Gastrocnemius medialis (tissue), 4 donors: ENCODE results near the gene NAA30. TPM values are rescaled to one million over a fixed set of nuclear protein-coding genes. Genes with fewer than 3 reads are reported as not detected.
"Not testable (repeated sequence)": the region's sequence is repeated elsewhere in the genome, so short reads cannot be mapped to it uniquely, and the experiment has no call there.

Source experiments
- ATAC-seq, 2 donors: fragments of 150-250 bp; one replicate each; pipeline ENCODE4 v1.9.1; 2016
- DNase-seq, 2 donors: peaks; one replicate each; pipeline ENCODE4 v3.0.0-alpha.2; 2019
- H3K27ac ChIP-seq, 4 donors: fragments of 200-600 bp; sonication (generic); 1 replicate in 1 of 4; 2 replicates in 3 of 4; pipeline ENCODE4 v1.5.1; 2016 to 2018; ENCODE audit warnings: mild to moderate bottlenecking in 2 of 4, moderate library complexity in 1 of 4
- H3K27me3 ChIP-seq, 3 donors: fragments of 200-600 bp; sonication (generic) in 2 of 3; 1 replicate in 1 of 3; 2 replicates in 2 of 3; pipeline versions ENCODE4 v1.5.1 to v1.6.0; 2016 to 2019; ENCODE audit warnings: mild to moderate bottlenecking in 1 of 3, moderate library complexity in 1 of 3
- H3K36me3 ChIP-seq, 2 donors: fragments of 200-600 bp; sonication (generic) in 1 of 2; one replicate each; pipeline ENCODE4 v1.5.1; 2017 to 2018
- H3K4me1 ChIP-seq, 2 donors: fragments of 200-600 bp; sonication (generic) in 1 of 2; one replicate each; pipeline ENCODE4 v1.5.1; 2016 to 2017; ENCODE audit warnings: mild to moderate bottlenecking in 2 of 2
- H3K4me3 ChIP-seq, 4 donors: fragments of 200-600 bp; sonication (generic) in 3 of 4; 1 replicate in 1 of 4; 2 replicates in 3 of 4; pipeline ENCODE4 v1.5.1; 2016 to 2019; ENCODE audit warnings: mild to moderate bottlenecking in 2 of 4
- H3K9me3 ChIP-seq, 3 donors: fragments of 200-600 bp; sonication (generic) in 2 of 3; 1 replicate in 1 of 3; 2 replicates in 2 of 3; pipeline ENCODE4 v1.5.1; 2016 to 2019
- POLR2A ChIP-seq, 2 donors: fragments of 450-650 bp; IDR thresholded peaks; one replicate each; pipeline ENCODE4 v1.6.1; 2017; ENCODE audit warnings: antibody characterized with exemption in 2 of 2, mild to moderate bottlenecking in 2 of 2, moderate library complexity in 2 of 2
- in situ Hi-C, 4 donors: fragments of 200-750 bp; cut with MboI; loops; one replicate each; pipeline versions ENCODE4 v1.15.0 to v1.8.0; 2017; ENCODE audit warnings: low sequenced_read_pairs in 4 of 4
- intact Hi-C: fragments of 100-400 bp; cut with DNase I; formaldehyde crosslinking; loops from one replicate; pipeline ENCODE4 v1.15.1; 2023; ENCODE audit warnings: low total_unique reads
- total RNA-seq, 4 donors: library from RNA; depleted of rRNA; stranded (reverse); fragments of >200 nt; gene quantifications; one replicate each; pipeline versions ENCODE4 v1.1.0 to v1.2.3, GENCODE V29; 2016
- TF ChIP-seq, protein P1 (sequence below), 5 experiments: fragments of 450-650 bp in 3 of 5; fragments of 200-600 bp in 2 of 5; sonication (generic) in 2 of 5; IDR thresholded peaks in 4 of 5; conservative IDR thresholded peaks in 1 of 5; 1 replicate in 4 of 5; 2 replicates in 1 of 5; pipeline ENCODE4 v1.5.1; 2016 to 2019; ENCODE audit warnings: antibody characterized with exemption in 5 of 5, mild to moderate bottlenecking in 3 of 5, moderate library complexity in 3 of 5

Gene NAA30
- 10 to 100 TPM; 30.9 to 53.7 (median 38.6) TPM for total RNA-seq

DNA sequence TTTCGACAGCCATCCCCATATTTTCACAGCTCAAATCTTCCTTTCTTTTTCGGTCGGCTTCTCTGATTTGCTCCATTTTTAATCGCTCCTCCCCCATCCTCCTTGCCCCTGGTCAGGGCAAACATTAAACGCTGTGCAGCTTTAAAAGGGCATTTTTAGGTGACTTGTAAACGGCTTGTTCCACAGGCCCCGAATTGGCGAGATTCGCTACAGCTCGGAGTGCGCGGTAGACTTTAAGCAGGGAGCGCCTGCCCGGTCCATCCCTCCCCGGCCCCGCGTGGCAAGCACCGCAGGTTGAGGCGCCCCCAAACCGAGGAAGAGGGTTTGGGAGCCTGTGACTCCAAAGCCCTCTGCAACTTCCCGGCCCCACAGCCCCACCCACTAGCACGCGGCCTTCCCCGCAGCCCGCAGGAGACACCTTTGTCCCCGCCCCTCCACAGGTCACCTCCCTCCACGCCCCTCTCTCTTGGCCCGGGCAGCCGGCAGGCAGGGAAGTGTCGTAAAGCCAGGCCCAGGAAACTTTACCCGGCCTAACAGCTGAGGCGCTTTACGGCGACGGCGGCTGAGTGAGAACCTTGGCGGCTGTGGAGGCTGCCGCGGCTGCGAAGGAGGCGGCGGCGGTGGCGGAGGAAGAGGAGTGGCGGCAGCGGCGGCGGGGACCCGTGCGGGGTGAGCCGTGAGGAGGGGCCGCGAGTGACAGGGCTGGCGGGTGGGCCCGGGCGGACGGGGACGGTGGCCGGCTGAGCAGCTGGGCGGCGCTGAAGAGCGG, at the start of gene NAA30:
Gene NAA30, plus strand, starts transcription at position 550 of the 769 bp plus-strand sequence. CDS start 372 bp downstream, outside the sequence.
- peak; percentile 89 to 90 for DNase-seq
- Histone ChIP-seq H3K36me3 (no peaks in the 10 kb centered on the region), H3K4me1 (peaks cover 37 to 42% of the 10 kb centered on the region in 2 donors), H3K27ac (peak within 1 kb of the TSS; percentile 84 to 91 (median 88)), H3K9me3 (no peaks in the 10 kb centered on the region), H3K27me3 (no peaks in the 10 kb centered on the region), H3K4me3 (peak within 1 kb of the TSS; percentile 82 to 99 (median 88))
- in situ Hi-C loops (no loop called here), intact Hi-C loops (loop anchor here (1.0 kb wide), 1 partner anchor 121 kb away; no protein-coding TSS in a partner anchor)
- peak; percentile 58 to 66 for TF ChIP-seq POLR2A (IDR thresholded peaks at IDR 0.05)
- TF ChIP-seq, protein P1, sequence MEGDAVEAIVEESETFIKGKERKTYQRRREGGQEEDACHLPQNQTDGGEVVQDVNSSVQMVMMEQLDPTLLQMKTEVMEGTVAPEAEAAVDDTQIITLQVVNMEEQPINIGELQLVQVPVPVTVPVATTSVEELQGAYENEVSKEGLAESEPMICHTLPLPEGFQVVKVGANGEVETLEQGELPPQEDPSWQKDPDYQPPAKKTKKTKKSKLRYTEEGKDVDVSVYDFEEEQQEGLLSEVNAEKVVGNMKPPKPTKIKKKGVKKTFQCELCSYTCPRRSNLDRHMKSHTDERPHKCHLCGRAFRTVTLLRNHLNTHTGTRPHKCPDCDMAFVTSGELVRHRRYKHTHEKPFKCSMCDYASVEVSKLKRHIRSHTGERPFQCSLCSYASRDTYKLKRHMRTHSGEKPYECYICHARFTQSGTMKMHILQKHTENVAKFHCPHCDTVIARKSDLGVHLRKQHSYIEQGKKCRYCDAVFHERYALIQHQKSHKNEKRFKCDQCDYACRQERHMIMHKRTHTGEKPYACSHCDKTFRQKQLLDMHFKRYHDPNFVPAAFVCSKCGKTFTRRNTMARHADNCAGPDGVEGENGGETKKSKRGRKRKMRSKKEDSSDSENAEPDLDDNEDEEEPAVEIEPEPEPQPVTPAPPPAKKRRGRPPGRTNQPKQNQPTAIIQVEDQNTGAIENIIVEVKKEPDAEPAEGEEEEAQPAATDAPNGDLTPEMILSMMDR (IDR thresholded peaks at IDR 0.05 in 4 of 5, conservative IDR thresholded peaks at IDR 0.05 in 1 of 5), result peak in 1 of 5 experiments; percentile 19
- peak; percentile 91 to 92 for ATAC-seq

DNA sequence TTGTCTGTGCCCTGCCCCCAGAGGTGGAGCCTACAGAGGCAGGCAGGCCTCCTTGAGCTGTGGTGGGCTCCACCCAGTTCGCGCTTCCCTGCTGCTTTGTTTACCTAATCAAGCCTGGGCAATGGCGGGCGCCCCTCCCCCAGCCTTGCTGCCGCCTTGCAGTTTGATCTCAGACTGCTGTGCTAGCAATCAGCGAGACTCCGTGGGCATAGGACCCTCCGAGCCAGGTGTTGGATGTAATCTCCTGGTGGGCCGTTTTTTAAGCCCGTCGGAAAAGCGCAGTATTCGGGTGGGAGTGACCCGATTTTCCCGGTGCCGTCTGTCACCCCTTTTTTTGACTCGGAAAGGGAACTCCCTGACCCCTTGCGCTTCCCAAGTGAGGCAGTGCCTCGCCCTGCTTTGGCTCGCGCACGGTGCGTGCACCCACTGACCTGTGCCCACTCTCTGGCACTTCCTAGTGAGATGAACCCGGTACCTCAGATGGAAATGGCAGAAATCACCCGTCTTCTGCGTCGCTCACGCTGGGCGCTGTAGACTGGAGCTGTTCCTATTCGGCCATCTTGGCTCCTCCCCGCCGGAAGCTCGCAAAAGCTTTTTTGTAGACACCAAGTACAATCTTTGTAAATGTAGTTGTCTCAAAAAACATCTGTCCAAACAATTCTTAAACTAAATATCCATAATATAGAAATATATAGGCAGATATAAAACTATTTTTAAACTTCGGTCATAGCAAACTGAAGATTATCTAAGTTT, 46.7 kb upstream of the NAA30 start:
- H3K27me3 ChIP-seq, H3K9me3 ChIP-seq, in situ Hi-C loops, ATAC-seq, H3K27ac ChIP-seq, H3K36me3 ChIP-seq, DNase-seq, H3K4me1 ChIP-seq, H3K4me3 ChIP-seq, intact Hi-C loops: not testable (repeated sequence)

DNA sequence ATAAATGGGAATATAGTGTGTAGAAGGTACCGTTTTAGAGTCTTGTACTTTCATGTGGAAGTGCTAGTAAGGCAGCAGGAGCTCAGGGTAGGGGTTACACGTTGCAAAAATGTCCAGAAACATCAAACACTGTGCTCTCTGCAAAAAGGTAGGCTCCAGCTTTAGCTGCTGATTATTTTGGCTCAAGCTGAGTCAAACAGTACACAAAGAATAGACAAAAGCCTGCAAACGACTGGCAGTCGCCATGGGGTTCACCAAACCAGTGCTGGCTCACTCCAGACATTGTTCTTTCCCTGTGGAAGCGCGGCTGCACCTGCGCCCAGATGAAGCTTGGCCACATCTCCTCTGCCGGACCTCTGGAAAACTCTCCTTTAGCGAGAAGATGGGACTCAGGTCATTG, 45.3 kb upstream of the NAA30 start:
- no peaks in the 10 kb centered on the region for H3K9me3 ChIP-seq
- H3K4me1 ChIP-seq, result no peaks in the 10 kb centered on the region
- no peak overlapping the region for H3K27ac ChIP-seq
- no peaks in the 10 kb centered on the region for H3K27me3 ChIP-seq
- in situ Hi-C loops, result no loop called here
- TF ChIP-seq POLR2A (IDR thresholded peaks at IDR 0.05), result no peak
- TF ChIP-seq, protein P1 (IDR thresholded peaks at IDR 0.05 in 4 of 5, conservative IDR thresholded peaks at IDR 0.05 in 1 of 5), result no peak
- ATAC-seq, result no peak
- no peak for DNase-seq
- intact Hi-C loops, result no loop called here
- H3K36me3 ChIP-seq, result no peaks in the 10 kb centered on the region
- no peak overlapping the region for H3K4me3 ChIP-seq

DNA sequence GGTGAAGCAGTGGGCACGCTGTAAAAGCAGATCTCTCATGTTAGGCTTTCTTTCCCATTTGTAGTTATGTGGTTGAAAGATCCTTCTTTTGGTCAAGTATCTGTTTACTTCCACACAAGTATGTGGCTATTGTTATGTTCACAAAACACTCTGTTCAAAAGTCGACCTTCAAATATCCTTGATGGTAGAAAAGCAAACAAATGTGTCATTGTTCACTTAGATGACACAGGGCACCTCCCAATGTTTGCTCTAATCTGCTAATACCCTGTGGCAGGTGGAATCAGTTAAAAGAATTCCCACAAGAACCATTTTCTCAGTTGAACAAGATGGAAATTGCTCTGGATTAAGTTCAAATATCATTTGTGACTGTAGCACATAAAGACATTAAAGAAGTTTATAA, 43.6 kb upstream of the NAA30 start:
- no peak for DNase-seq
- intact Hi-C loops (no loop called here), in situ Hi-C loops (no loop called here)
- TF ChIP-seq POLR2A (IDR thresholded peaks at IDR 0.05), result no peak
- TF ChIP-seq, protein P1 (IDR thresholded peaks at IDR 0.05 in 4 of 5, conservative IDR thresholded peaks at IDR 0.05 in 1 of 5), result no peak
- Histone ChIP-seq H3K36me3 (no peaks in the 10 kb centered on the region), H3K4me1 (no peaks in the 10 kb centered on the region), H3K27ac (no peak overlapping the region), H3K27me3 (no peaks in the 10 kb centered on the region), H3K9me3 (no peaks in the 10 kb centered on the region), H3K4me3 (no peak overlapping the region)
- no peak for ATAC-seq
